ENCODE data around the gene PRKCH. TPM values are rescaled to one million over a fixed set of nuclear protein-coding genes. Genes with fewer than 3 reads are reported as not detected.

The PRKCH gene
- total and polyA plus RNA-seq, 2 donors (not counting 3 experiments of a cell fraction or from before 2014, with no cell fraction given), result 97.7 to 103 TPM

- intact Hi-C loops (cut with micrococcal nuclease), result no loop called here
- no peak for DNase-seq (ENCODE audit: low read depth, low spot score)
- TF ChIP-seq GATA2 (IDR thresholded peaks at IDR 0.05; ENCODE audit: insufficient read depth, insufficient read length, low read depth, low read length) (no peak), POLR2AphosphoS5 (IDR thresholded peaks at IDR 0.05; ENCODE audit: insufficient read depth, low read depth, low read length) (no peak), POLR2A (IDR thresholded peaks at IDR 0.05; ENCODE audit: low read depth, low read length) (no peak), MYC (IDR thresholded peaks at IDR 0.05; ENCODE audit: low read depth, low read length) (no peak), JUN (IDR thresholded peaks at IDR 0.05; ENCODE audit: borderline replicate concordance, insufficient read depth, insufficient read length, low read depth) (no peak), MAX (IDR thresholded peaks at IDR 0.05; ENCODE audit: insufficient read depth, insufficient read length) (no peak), CTCF (IDR thresholded peaks at IDR 0.05; ENCODE audit: extremely low read depth in 1 of 2, insufficient read depth in 1 of 2, low read depth in 1 of 2, low read length in 2 of 2) (no peak), FOS (IDR thresholded peaks at IDR 0.05; ENCODE audit: borderline replicate concordance, insufficient read depth, low read length) (no peak), EZH2 (IDR thresholded peaks at IDR 0.05; ENCODE audit: borderline replicate concordance, low read depth, low read length, severe bottlenecking) (no peak)
- POLR2A ChIA-PET, result interaction anchor here (0.5 kb wide), 1 partner anchor 108 kb away, joined by 3 read pairs; no protein-coding TSS in a partner anchor
- H4K20me1 ChIP-seq (replicated peaks; ENCODE audit: control insufficient read depth, extremely low read depth, insufficient read depth, low read length), result no peaks in the 10 kb centered on the region
- peaks cover 18% of the 10 kb centered on the region for H3K4me1 ChIP-seq (ENCODE audit: control insufficient read depth, extremely low read depth, insufficient read depth, low read length)
- no peak overlapping the region for H2AFZ ChIP-seq (ENCODE audit: low read depth, low read length)
- H3K36me3 ChIP-seq (ENCODE audit: control insufficient read depth in 2 of 2, extremely low read depth in 1 of 2, insufficient read depth in 2 of 2, low read length in 2 of 2), result no peaks in the 10 kb centered on the region
- FAIRE-seq, result no peak
- H3K9me1 ChIP-seq (replicated peaks; ENCODE audit: control insufficient read depth, extremely low read depth, insufficient read depth, low read length), result no peaks in the 10 kb centered on the region
- H3K9ac ChIP-seq (replicated peaks; ENCODE audit: extremely low read depth, insufficient read depth, low read length), result no peak overlapping the region
- no peaks in the 10 kb centered on the region for H3K79me2 ChIP-seq (ENCODE audit: control insufficient read depth, insufficient read depth, low read length)
- H3K27me3 ChIP-seq (ENCODE audit: control insufficient read depth in 2 of 2, insufficient read depth in 2 of 2, low read length in 2 of 2), result no peaks in the 10 kb centered on the region
- no peak overlapping the region for H3K4me2 ChIP-seq (ENCODE audit: insufficient read depth, low read length)
- BruUV-seq (replicated peaks), result no TSS peak
- no peak overlapping the region for H3K27ac ChIP-seq (ENCODE audit: insufficient read depth, low read depth, low read length)
- CTCF ChIA-PET, result interaction anchor here (0.9 to 1.9 kb wide), 3 partner anchors 45 to 81 kb away, joined by 3 to 7 read pairs (median 3); no protein-coding TSS in a partner anchor
- H3K4me3 ChIP-seq (replicated peaks in 1 of 3; ENCODE audit: insufficient read depth in 1 of 3, low read depth in 1 of 3, low read length in 3 of 3), result no peak overlapping the region
- dilution Hi-C loops (cut with MboI; ENCODE audit: extremely low pct_ligation_motif_present, low sequenced_read_pairs), result no loop called here
- H3K9me3 ChIP-seq (replicated peaks; ENCODE audit: control insufficient read depth, insufficient read depth, low read length), result no peaks in the 10 kb centered on the region
These were observed 235.9 kb downstream of the PRKCH start for GRCh38 chr14:61557262-61557661.
